OCI-LY1 (cell line): Measurements from ENCODE around the gene KLHL2.
"Not testable (repeated sequence)": the region's sequence is repeated elsewhere in the genome, so short reads cannot be mapped to it uniquely, and the experiment has no call there.

Experiments used
- H2AFZ ChIP-seq: fragments of 200-600 bp; sonication (generic), shearing (Covaris generic); 2 replicates; pipeline ENCODE4 v1.6.0; 2014; ENCODE audit warnings: antibody characterized with exemption, mild to moderate bottlenecking, low read length
- H3F3A ChIP-seq: fragments of 200-600 bp; sonication (generic), shearing (Covaris generic); 2 replicates; pipeline ENCODE4 v1.6.0; 2014; ENCODE audit warnings: mild to moderate bottlenecking, antibody characterized with exemption, low read length, moderate library complexity; ENCODE audit not compliant: insufficient read depth
- H3K27ac ChIP-seq: fragments of 200-600 bp; sonication (generic); 2 replicates; pipeline ENCODE4 v1.5.1; 2014; ENCODE audit warnings: low read length, mixed run types, mild to moderate bottlenecking, low read depth; ENCODE audit not compliant: poor library complexity, severe bottlenecking
- H3K27me3 ChIP-seq: fragments of 200-600 bp; sonication (generic); 2 replicates; pipeline ENCODE4 v1.6.0; 2014; ENCODE audit warnings: antibody characterized with exemption, mild to moderate bottlenecking, low read length, moderate library complexity; ENCODE audit not compliant: insufficient read depth
- H3K36me3 ChIP-seq: fragments of 200-600 bp; sonication (generic); 2 replicates; pipeline ENCODE4 v1.6.1; 2014; ENCODE audit warnings: mild to moderate bottlenecking, antibody characterized with exemption, low read length, moderate library complexity, mixed read lengths; ENCODE audit not compliant: insufficient read depth
- H3K4me1 ChIP-seq: fragments of 200-600 bp; sonication (generic); 2 replicates; pipeline ENCODE4 v1.5.1; 2014; ENCODE audit warnings: mild to moderate bottlenecking, low read length, moderate library complexity; ENCODE audit not compliant: insufficient read depth, severe bottlenecking
- H3K4me2 ChIP-seq: fragments of 200-600 bp; sonication (generic), shearing (Covaris generic); 2 replicates; pipeline ENCODE4 v1.6.1; 2014; ENCODE audit warnings: low read length
- H3K4me3 ChIP-seq: fragments of 200-600 bp; sonication (generic); 2 replicates; pipeline ENCODE4 v1.5.1; 2014; ENCODE audit warnings: low read length, low read depth, mild to moderate bottlenecking, mixed read lengths; ENCODE audit not compliant: poor library complexity, severe bottlenecking
- H3K79me2 ChIP-seq: fragments of 200-600 bp; shearing (Covaris generic); 2 replicates; pipeline ENCODE4 v1.6.1; 2016; ENCODE audit warnings: mixed run types, low read length, mixed read lengths; ENCODE audit not compliant: insufficient read depth
- H3K9ac ChIP-seq: fragments of 200-600 bp; sonication (generic), shearing (Covaris generic); 2 replicates; pipeline ENCODE4 v1.6.1; 2014; ENCODE audit warnings: mild to moderate bottlenecking, low read length, mixed read lengths
- H3K9me2 ChIP-seq: fragments of 200-600 bp; sonication (generic), shearing (Covaris generic); 2 replicates; pipeline ENCODE4 v1.6.1; 2014; ENCODE audit warnings: low read depth, mild to moderate bottlenecking, low read length, mixed read lengths
- H3K9me3 ChIP-seq: fragments of 200-600 bp; shearing (Covaris generic); 2 replicates; pipeline ENCODE4 v1.6.1; 2014; ENCODE audit warnings: low read length, mixed read lengths
- H4K20me1 ChIP-seq: fragments of 200-600 bp; sonication (generic), shearing (Covaris generic); 2 replicates; pipeline ENCODE4 v1.6.0; 2016; ENCODE audit warnings: mild to moderate bottlenecking, low read length; ENCODE audit not compliant: insufficient read depth
- EZH2 ChIP-seq: fragments of 200-600 bp; sonication (generic), shearing (Covaris generic); IDR thresholded peaks from 2 replicates; pipeline ENCODE4 v1.8.0; 2017; ENCODE audit warnings: borderline replicate concordance, mixed run types, mild to moderate bottlenecking, antibody characterized with exemption, low read length, moderate library complexity, mixed read lengths
- TF ChIP-seq, protein P1 (sequence below): fragments of 200-600 bp; sonication (generic), shearing (Covaris generic); IDR thresholded peaks from 2 replicates; pipeline ENCODE4 v1.5.1; 2017; ENCODE audit warnings: mild to moderate bottlenecking, antibody characterized with exemption, low read length, moderate library complexity, mixed read lengths

Gene KLHL2

DNA sequence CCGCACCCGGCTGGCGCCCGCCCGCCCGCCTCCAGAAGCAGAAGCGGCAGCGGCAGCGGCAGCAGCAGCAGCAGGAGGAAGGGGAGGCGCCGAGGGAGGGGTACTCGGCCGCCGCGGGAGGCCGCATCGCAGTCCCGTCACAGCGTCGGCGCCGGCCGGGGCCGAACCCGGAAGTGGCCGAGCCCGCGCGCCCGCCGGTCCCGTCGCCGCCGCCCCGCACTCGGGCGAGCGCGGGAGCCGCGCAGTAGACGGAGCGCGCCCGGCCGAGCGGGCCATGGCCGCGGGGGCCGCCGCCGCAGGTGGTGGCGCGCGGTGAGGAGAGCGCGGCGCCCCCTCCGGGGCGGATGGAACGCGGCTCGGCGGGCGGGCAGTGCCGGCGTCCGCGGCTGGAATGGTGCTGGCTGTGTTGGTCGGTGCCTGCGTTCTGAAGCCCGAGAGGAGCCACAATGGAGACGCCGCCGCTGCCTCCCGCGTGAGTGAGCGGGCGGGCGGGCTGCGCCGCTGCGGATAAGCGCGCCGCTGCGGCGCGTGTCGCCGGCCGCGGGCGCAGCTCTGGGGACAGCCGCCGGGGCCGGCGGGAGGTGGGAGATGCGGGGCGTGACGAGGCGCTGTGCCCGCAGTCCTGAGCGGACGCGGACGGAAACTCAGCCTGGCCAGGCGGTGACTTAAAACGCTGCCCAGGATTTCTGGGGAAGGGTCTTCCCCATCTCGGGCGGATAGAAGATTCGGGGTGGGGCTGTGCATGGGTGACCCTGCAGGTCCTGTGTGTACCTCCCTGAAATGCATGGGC, at the start of gene KLHL2:
KLHL2 (plus strand) TSS at position 131 of the 790 bp plus-strand sequence; CDS start at position 447, 316 bp downstream.
- H3K27ac ChIP-seq, result no peak within 1 kb of the TSS
- H3K79me2 ChIP-seq, result peaks cover 20% of the 10 kb centered on the region
- no peaks in the 10 kb centered on the region for H3K27me3 ChIP-seq
- H3K9me3 ChIP-seq, result no peaks in the 10 kb centered on the region
- H3K9ac ChIP-seq, result peak within 1 kb of the TSS; percentile 81
- no peaks in the 10 kb centered on the region; the same call in 1 of the 2 replicates for H3F3A ChIP-seq
- no peaks in the 10 kb centered on the region for H3K9me2 ChIP-seq
- peak within 1 kb of the TSS; percentile 99 for H3K4me2 ChIP-seq
- H3K36me3 ChIP-seq, result no peaks in the 10 kb centered on the region
- H3K4me1 ChIP-seq, result peaks cover 43% of the 10 kb centered on the region
- TF ChIP-seq, protein P1, sequence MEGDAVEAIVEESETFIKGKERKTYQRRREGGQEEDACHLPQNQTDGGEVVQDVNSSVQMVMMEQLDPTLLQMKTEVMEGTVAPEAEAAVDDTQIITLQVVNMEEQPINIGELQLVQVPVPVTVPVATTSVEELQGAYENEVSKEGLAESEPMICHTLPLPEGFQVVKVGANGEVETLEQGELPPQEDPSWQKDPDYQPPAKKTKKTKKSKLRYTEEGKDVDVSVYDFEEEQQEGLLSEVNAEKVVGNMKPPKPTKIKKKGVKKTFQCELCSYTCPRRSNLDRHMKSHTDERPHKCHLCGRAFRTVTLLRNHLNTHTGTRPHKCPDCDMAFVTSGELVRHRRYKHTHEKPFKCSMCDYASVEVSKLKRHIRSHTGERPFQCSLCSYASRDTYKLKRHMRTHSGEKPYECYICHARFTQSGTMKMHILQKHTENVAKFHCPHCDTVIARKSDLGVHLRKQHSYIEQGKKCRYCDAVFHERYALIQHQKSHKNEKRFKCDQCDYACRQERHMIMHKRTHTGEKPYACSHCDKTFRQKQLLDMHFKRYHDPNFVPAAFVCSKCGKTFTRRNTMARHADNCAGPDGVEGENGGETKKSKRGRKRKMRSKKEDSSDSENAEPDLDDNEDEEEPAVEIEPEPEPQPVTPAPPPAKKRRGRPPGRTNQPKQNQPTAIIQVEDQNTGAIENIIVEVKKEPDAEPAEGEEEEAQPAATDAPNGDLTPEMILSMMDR, result no peak
- no peak for TF ChIP-seq EZH2
- H4K20me1 ChIP-seq, result no peaks in the 10 kb centered on the region
- H2AFZ ChIP-seq, result peak within 1 kb of the TSS; percentile 81; the same call in 1 of the 2 replicates
- peak within 1 kb of the TSS; percentile 95 for H3K4me3 ChIP-seq

GRCh38 chr4:165158762-165159161, 48.6 kb upstream of the KLHL2 start:
- no peaks in the 10 kb centered on the region for H3K9me2 ChIP-seq

GRCh38 chr4:165164257-165164656, 43.1 kb upstream of the KLHL2 start:
- Histone ChIP-seq H3K4me1 (no peaks in the 10 kb centered on the region), H3K4me2 (no peak overlapping the region), H3K4me3 (no peak overlapping the region), H3K27me3 (no peaks in the 10 kb centered on the region), H4K20me1 (no peaks in the 10 kb centered on the region), H3K9ac (no peak overlapping the region), H3K27ac (no peak overlapping the region), H3K79me2 (no peaks in the 10 kb centered on the region), H2AFZ (no peak overlapping the region), H3F3A (no peaks in the 10 kb centered on the region), H3K36me3 (no peaks in the 10 kb centered on the region), H3K9me3 (no peaks in the 10 kb centered on the region), H3K9me2 (no peaks in the 10 kb centered on the region)
- no peak for TF ChIP-seq EZH2
- TF ChIP-seq, protein P1, result no peak

More at GRCh38 chr4:165158762-165159161, 48.6 kb upstream of the KLHL2 start:
- H3K36me3 ChIP-seq, result no peaks in the 10 kb centered on the region
- no peak overlapping the region for H3K27ac ChIP-seq
- H3K9me3 ChIP-seq, result no peaks in the 10 kb centered on the region
- H4K20me1 ChIP-seq, result no peaks in the 10 kb centered on the region
- H3K4me2 ChIP-seq, result no peak overlapping the region
- H3K79me2 ChIP-seq, result no peaks in the 10 kb centered on the region
- H3K4me1 ChIP-seq, result no peaks in the 10 kb centered on the region
- H3F3A ChIP-seq, result no peaks in the 10 kb centered on the region
- TF ChIP-seq, protein P1, result no peak
- no peak for TF ChIP-seq EZH2
- no peak overlapping the region for H2AFZ ChIP-seq
- no peak overlapping the region for H3K9ac ChIP-seq
- no peak overlapping the region for H3K4me3 ChIP-seq
- no peaks in the 10 kb centered on the region for H3K27me3 ChIP-seq

DNA sequence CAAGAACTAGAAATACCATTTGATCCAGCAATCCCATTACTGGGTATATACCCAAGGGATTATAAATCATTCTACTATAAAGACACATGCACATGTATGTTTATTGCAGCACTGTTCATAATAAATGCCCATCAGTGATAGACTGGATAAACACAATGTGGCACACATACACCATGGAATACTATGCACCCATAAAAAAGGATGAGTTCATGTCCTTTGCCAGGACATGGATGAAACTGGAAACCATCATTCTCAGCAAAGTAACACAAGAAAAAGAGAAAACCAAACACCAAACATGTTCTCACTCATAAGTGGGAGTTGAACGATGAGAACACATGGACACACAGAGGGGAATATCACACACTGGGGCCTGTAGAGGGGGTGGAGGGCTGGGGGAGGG, 40.5 kb upstream of the KLHL2 start:
- not testable (repeated sequence) for H3K9ac ChIP-seq, H4K20me1 ChIP-seq, H3F3A ChIP-seq, H3K36me3 ChIP-seq, H3K4me2 ChIP-seq, H3K79me2 ChIP-seq, H3K27ac ChIP-seq, H2AFZ ChIP-seq, H3K9me3 ChIP-seq, H3K27me3 ChIP-seq, H3K9me2 ChIP-seq, H3K4me1 ChIP-seq, H3K4me3 ChIP-seq
